IMR-90 (cell line): ENCODE data around the gene OSBPL6. TPM values are rescaled to one million over a fixed set of nuclear protein-coding genes. Genes with fewer than 3 reads are reported as not detected.

ENCODE experiments used
- ATAC-seq: fragments of 200-7000 bp; cut with Tn5 transposase; 2 replicates; pipeline ENCODE4 v1.9.1; 2020; ENCODE audit warnings: low read depth, mild to moderate bottlenecking, moderate library complexity
- BruUV-seq: library from RNA; stranded (reverse); fragments of 400-500 nt; replicated peaks from 2 replicates; lab custom pipeline; 2021; lab: Mats Ljungman, UMichigan
- CTCF ChIA-PET: fragments of 300-600 bp; formaldehyde crosslinking; extraction: SDS; loops from one replicate; lab custom pipeline; 2021; ENCODE audit warnings: antibody characterized with exemption; lab: Yijun Ruan, JAX
- POLR2A ChIA-PET: fragments of 300-600 bp; sonication (Branson Sonifier 250); formaldehyde crosslinking; loops from one replicate; lab custom pipeline; 2022; ENCODE audit warnings: antibody characterized with exemption; ENCODE audit not compliant: unreplicated experiment; lab: Charles Lee
- DNase-seq: peaks from one replicate; pipeline ENCODE4 v3.0.0; 2013
- H2AFZ ChIP-seq: replicated peaks from 2 replicates; pipeline ENCODE3; 2013; ENCODE audit warnings: low read length, mild to moderate bottlenecking; ENCODE audit not compliant: poor library complexity
- H2AK5ac ChIP-seq: 2 replicates; pipeline ENCODE4 v1.6.1; 2013; ENCODE audit warnings: low read depth, low read length, inconsistent platforms
- H2AK9ac ChIP-seq: replicated peaks from 2 replicates; pipeline ENCODE3; 2013; ENCODE audit warnings: mild to moderate bottlenecking, low read depth, low read length, moderate library complexity; ENCODE audit not compliant: poor library complexity
- H2BK120ac ChIP-seq: 2 replicates; pipeline ENCODE4 v1.6.1; 2013; ENCODE audit warnings: low read depth, low read length, inconsistent platforms
- H2BK15ac ChIP-seq: 3 replicates; pipeline ENCODE4 v1.6.1; 2013; ENCODE audit warnings: low read depth, low read length, inconsistent platforms
- H2BK20ac ChIP-seq: 2 replicates; pipeline ENCODE4 v1.6.1; 2013; ENCODE audit warnings: low read depth, mild to moderate bottlenecking, inconsistent platforms, low read length, moderate library complexity
- H2BK5ac ChIP-seq: 2 replicates; pipeline ENCODE4 v1.6.1; 2013; ENCODE audit warnings: mild to moderate bottlenecking, low read depth, low read length, inconsistent platforms; ENCODE audit not compliant: poor library complexity, severe bottlenecking
- H3K14ac ChIP-seq: replicated peaks from 2 replicates; pipeline ENCODE4 v1.6.1; 2013; ENCODE audit warnings: low read depth, low read length, inconsistent platforms
- H3K18ac ChIP-seq: 2 replicates; pipeline ENCODE4 v1.6.1; 2013; ENCODE audit warnings: low read depth, low read length, control low read depth
- H3K23ac ChIP-seq: 2 replicates; pipeline ENCODE4 v1.6.1; 2013; ENCODE audit warnings: low read depth, low read length, inconsistent platforms
- H3K27ac ChIP-seq: 2 replicates; pipeline ENCODE4 v1.5.1; 2013; ENCODE audit warnings: mild to moderate bottlenecking, control low read depth, low read length; ENCODE audit not compliant: insufficient read depth
- H3K27me3 ChIP-seq: 2 replicates; pipeline ENCODE4 v1.6.1; 2013; ENCODE audit warnings: low read length; ENCODE audit not compliant: control insufficient read depth, insufficient read depth
- H3K36me3 ChIP-seq: 2 replicates; pipeline ENCODE4 v1.6.1; 2013; ENCODE audit warnings: low read length, mixed read lengths; ENCODE audit not compliant: control insufficient read depth, insufficient read depth
- H3K4ac ChIP-seq: 2 replicates; pipeline ENCODE4 v1.6.1; 2013; ENCODE audit warnings: low read depth, low read length, inconsistent platforms
- H3K4me1 ChIP-seq: 2 replicates; pipeline ENCODE4 v1.6.1; 2013; ENCODE audit warnings: low read length, mixed read lengths; ENCODE audit not compliant: control insufficient read depth, insufficient read depth
- H3K4me2 ChIP-seq: 2 replicates; pipeline ENCODE4 v1.6.1; 2013; ENCODE audit warnings: low read depth, mild to moderate bottlenecking, control low read depth, low read length, moderate library complexity
- H3K4me3 ChIP-seq: 2 replicates; pipeline ENCODE4 v1.5.1; 2013; ENCODE audit warnings: low read depth, mild to moderate bottlenecking, control low read depth, low read length, moderate library complexity; ENCODE audit not compliant: insufficient read depth
- H3K56ac ChIP-seq: 2 replicates; pipeline ENCODE4 v1.6.1; 2013; ENCODE audit warnings: low read length, inconsistent platforms; ENCODE audit not compliant: insufficient read depth; ENCODE audit errors: extremely low read depth
- H3K79me1 ChIP-seq, 2 experiments: 2 replicates each; pipeline ENCODE4 v1.6.1; 2013; ENCODE audit warnings: low read length in 2 of 2, inconsistent platforms in 1 of 2, low read depth in 1 of 2
- H3K9ac ChIP-seq: 2 replicates; pipeline ENCODE4 v1.6.1; 2013; ENCODE audit warnings: low read depth, low read length, control low read depth
- H3K9me1 ChIP-seq: 2 replicates; pipeline ENCODE4 v1.6.1; 2013; ENCODE audit warnings: low read length, inconsistent platforms; ENCODE audit not compliant: insufficient read depth
- H3K9me3 ChIP-seq: 2 replicates; pipeline ENCODE4 v1.6.1; 2013; ENCODE audit warnings: low read length; ENCODE audit not compliant: control insufficient read depth, insufficient read depth
- H4K20me1 ChIP-seq: 2 replicates; pipeline ENCODE4 v1.6.1; 2013; ENCODE audit warnings: low read length, inconsistent platforms; ENCODE audit not compliant: insufficient read depth
- H4K5ac ChIP-seq: 2 replicates; pipeline ENCODE4 v1.6.1; 2013; ENCODE audit warnings: mild to moderate bottlenecking, low read depth, low read length, control low read depth
- H4K8ac ChIP-seq, 2 experiments: 2 replicates each; pipeline ENCODE4 v1.6.1; 2013; ENCODE audit warnings: low read depth in 2 of 2, low read length in 2 of 2, control low read depth in 1 of 2, inconsistent platforms in 1 of 2
- H4K91ac ChIP-seq: 2 replicates; pipeline ENCODE4 v1.6.1; 2013; ENCODE audit warnings: low read depth, low read length, inconsistent platforms; ENCODE audit not compliant: insufficient read depth
- CEBPB ChIP-seq: IDR thresholded peaks from 2 replicates; pipeline ENCODE4 v1.6.1; 2012; ENCODE audit warnings: low read depth, low read length, improper control_type of control experiment
- CHD1 ChIP-seq: IDR thresholded peaks from 2 replicates; pipeline ENCODE4 v1.6.1; 2012; ENCODE audit warnings: low read depth, low read length, improper control_type of control experiment
- MAZ ChIP-seq: IDR thresholded peaks from 2 replicates; pipeline ENCODE4 v1.6.1; 2012; ENCODE audit warnings: low read depth, mild to moderate bottlenecking, low read length, improper control_type of control experiment, moderate library complexity, borderline replicate concordance
- POLR2A ChIP-seq: IDR thresholded peaks from 2 replicates; pipeline ENCODE4 v1.6.1; 2012; ENCODE audit warnings: mild to moderate bottlenecking, low read depth, low read length
- RCOR1 ChIP-seq: IDR thresholded peaks from 2 replicates; pipeline ENCODE4 v1.6.1; 2012; ENCODE audit warnings: mild to moderate bottlenecking, low read length, improper control_type of control experiment; ENCODE audit not compliant: insufficient replicate concordance
- WGBS, 2 experiments: methylation state at CpG; one replicate each; pipeline versions ENCODE4 v1.1.5 to v1.1.7; 2013; ENCODE audit warnings: missing lambda C conversion rate in 2 of 2; ENCODE audit not compliant: insufficient read length in 1 of 2; ENCODE audit errors: extremely low coverage in 2 of 2; 5-methylcytosine and 5-hydroxymethylcytosine counted together
- dilution Hi-C: fragments of 300-500 bp; cut with HindIII; formaldehyde crosslinking; loops from one replicate; pipeline ENCODE4 v1.14.3; 2018; ENCODE audit warnings: low sequenced_read_pairs; ENCODE audit not compliant: unreplicated experiment
- in situ Hi-C: fragments of 300-500 bp; cut with MboI; formaldehyde crosslinking; loops from 3 replicates; pipeline ENCODE4 v1.14.3; 2019; ENCODE audit warnings: low sequenced_read_pairs, inconsistent platforms, mixed read lengths
- intact Hi-C: fragments of 100-400 bp; cut with micrococcal nuclease; formaldehyde crosslinking; loops from 2 replicates; pipeline ENCODE4 v1.10.0; 2022
- polyA plus RNA-seq, 3 experiments: library from polyadenylated mRNA; depleted of rRNA; stranded (reverse); fragments of >200 nt; gene quantifications; 2 replicates each; pipeline ENCODE4 v1.2.3, GENCODE V29; 2012; ENCODE audit warnings: low replicate concordance in 1 of 3
- total RNA-seq: library from RNA; depleted of rRNA; stranded (reverse); fragments of >200 nt; gene quantifications from 2 replicates; pipeline ENCODE4 v1.2.3, GENCODE V29; 2012

OSBPL6 gene
- total and polyA plus RNA-seq, 2 of the 4 experiments (the other 2 are of a cell fraction), result 3.2 to 3.7 TPM

GRCh38 chr2:178385595-178386148 is 191.4 kb downstream of the OSBPL6 start:
- H4K8ac ChIP-seq, result 0 out of 4 replicates have a peak overlapping the region, but pooled peaks of 1 of the 2 experiments have one; percentile 67
- H2BK120ac ChIP-seq, result 0 out of 2 replicates have a peak overlapping the region, but pooled peaks have one; percentile 12
- 0 out of 2 replicates have a peak overlapping the region, but pooled peaks have one; percentile 4 for H4K5ac ChIP-seq
- H3K56ac ChIP-seq, result no peak overlapping the region
- TF ChIP-seq RCOR1 (no peak), CHD1 (no peak), CEBPB (peak; percentile 45; the same call in 1 of the 2 replicates), POLR2A (no peak), MAZ (no peak)
- H3K4ac ChIP-seq, result no peak overlapping the region
- H4K91ac ChIP-seq, result no peak overlapping the region
- ATAC-seq, result peak; percentile 83
- no peaks in the 10 kb centered on the region for H4K20me1 ChIP-seq
- peak overlapping the region; percentile 62; the same call in 1 of the 2 replicates for H3K4me2 ChIP-seq
- dilution Hi-C loops, result no loop called here
- H2AK9ac ChIP-seq, result no peak overlapping the region
- no peak overlapping the region for H3K9ac ChIP-seq
- DNase-seq, result peak; percentile 68
- 0 out of 2 replicates have a peak overlapping the region, but pooled peaks have one; percentile 63 for H3K14ac ChIP-seq
- BruUV-seq, result no TSS peak
- H3K23ac ChIP-seq, result no peak overlapping the region
- peaks cover 8% of the 10 kb centered on the region for H3K4me1 ChIP-seq
- H2AFZ ChIP-seq, result peak overlapping the region; percentile 18
- H3K36me3 ChIP-seq, result no peaks in the 10 kb centered on the region
- no peak overlapping the region for H2AK5ac ChIP-seq
- POLR2A ChIA-PET, result interaction anchor here (0.5 kb wide), 1 partner anchor 101 kb away, joined by 4 read pairs; no protein-coding TSS in a partner anchor
- peak overlapping the region; percentile 70 for H2BK5ac ChIP-seq
- no peak overlapping the region for H2BK15ac ChIP-seq
- H3K27me3 ChIP-seq, result no peaks in the 10 kb centered on the region
- H3K18ac ChIP-seq, result peak overlapping the region; percentile 17; the same call in 1 of the 2 replicates
- no peaks in the 10 kb centered on the region for H3K9me3 ChIP-seq
- peaks cover 6% of the 10 kb centered on the region for H3K9me1 ChIP-seq
- in situ Hi-C loops, result no loop called here
- intact Hi-C loops, result no loop called here
- H3K79me1 ChIP-seq, result no peaks in the 10 kb centered on the region
- WGBS, 2 experiments, result no CpG with 5 or more reads among the region's 4 CpGs
- no peak overlapping the region for H2BK20ac ChIP-seq
- no peak overlapping the region for H3K4me3 ChIP-seq
- peak overlapping the region; percentile 58; the same call in 1 of the 2 replicates for H3K27ac ChIP-seq
- CTCF ChIA-PET, result no interaction called here
